H1 (cell line): ENCODE measurements around the gene ZC3H7B.

Experiments used
- CBX8 ChIP-seq: fragments of 300-800, 300-1000 bp; sonication (generic); IDR thresholded peaks from 2 replicates; pipeline ENCODE4 v1.7.1; 2016; ENCODE audit warnings: low read depth, low read length, borderline replicate concordance
- CTCF ChIP-seq, 3 experiments: IDR thresholded peaks; 1 replicate in 2 of 3; 2 replicates in 1 of 3; pipeline versions ENCODE4 v1.5.1 to v1.6.1; 2011; ENCODE audit warnings: low read length in 3 of 3, mild to moderate bottlenecking in 3 of 3, inconsistent platforms in 2 of 3, low read depth in 1 of 3, moderate library complexity in 1 of 3; ENCODE audit not compliant: insufficient read depth in 1 of 3; ENCODE audit errors: control extremely low read depth in 1 of 3
- EZH2 ChIP-seq: fragments of 200-600 bp; sonication (generic); IDR thresholded peaks from 2 replicates; pipeline ENCODE4 v1.7.1; 2012; ENCODE audit warnings: low read depth, mild to moderate bottlenecking, moderate library complexity, low read length, inconsistent platforms; ENCODE audit not compliant: severe bottlenecking
- FOSL1 ChIP-seq: IDR thresholded peaks from 2 replicates; pipeline ENCODE4 v1.6.1; 2011; ENCODE audit warnings: mild to moderate bottlenecking, low read depth, low read length, moderate library complexity; ENCODE audit not compliant: insufficient read depth
- GABPA ChIP-seq: IDR thresholded peaks from 2 replicates; pipeline ENCODE4 v1.6.1; 2011; ENCODE audit warnings: mild to moderate bottlenecking, low read length, moderate library complexity, borderline replicate concordance; ENCODE audit not compliant: insufficient read depth
- HDAC2 ChIP-seq, 2 experiments: fragments of 300-600 bp in 1 of 2; sonication (generic) in 1 of 2; IDR thresholded peaks; 2 replicates each; pipeline ENCODE4 v1.6.1; 2011 to 2012; ENCODE audit warnings: low read depth in 2 of 2, low read length in 2 of 2, mild to moderate bottlenecking in 2 of 2, moderate library complexity in 2 of 2, borderline replicate concordance in 1 of 2, inconsistent platforms in 1 of 2
- POLR2A ChIP-seq, 2 experiments: IDR thresholded peaks; 1 replicate in 1 of 2; 2 replicates in 1 of 2; pipeline ENCODE4 v1.6.1; 2011; ENCODE audit warnings: low read depth in 2 of 2, low read length in 2 of 2, mild to moderate bottlenecking in 2 of 2; ENCODE audit errors: control extremely low read depth in 1 of 2
- POLR2AphosphoS5 ChIP-seq: IDR thresholded peaks from 2 replicates; pipeline ENCODE4 v1.6.1; 2011; ENCODE audit warnings: low read depth, low read length
- RNF2 ChIP-seq: fragments of 200-900, 300-1000 bp; sonication (generic); IDR thresholded peaks from 2 replicates; pipeline ENCODE4 v1.7.1; 2016; ENCODE audit warnings: borderline replicate concordance, low read depth, mild to moderate bottlenecking, antibody characterized with exemption, low read length; ENCODE audit not compliant: poor library complexity, severe bottlenecking; ENCODE audit errors: missing control alignments
- SIX5 ChIP-seq: IDR thresholded peaks from 2 replicates; pipeline ENCODE4 v1.6.1; 2011; ENCODE audit warnings: mild to moderate bottlenecking, low read depth, low read length

- TF ChIP-seq POLR2AphosphoS5 = no peak
- no peak for TF ChIP-seq FOSL1
- TF ChIP-seq CTCF (IDR thresholded peaks at IDR 0.05; ENCODE audit: control extremely low read depth in 1 of 3, insufficient read depth in 1 of 3, low read depth in 1 of 3, low read length in 3 of 3) = no peak
- no peak for TF ChIP-seq GABPA
- TF ChIP-seq RNF2 = no peak
- no peak for TF ChIP-seq SIX5
- no peak for TF ChIP-seq CBX8
- no peak for TF ChIP-seq EZH2
- no peak for TF ChIP-seq HDAC2 (IDR thresholded peaks at IDR 0.05; ENCODE audit: borderline replicate concordance in 1 of 2, low read depth in 2 of 2, low read length in 2 of 2)
- TF ChIP-seq POLR2A (IDR thresholded peaks at IDR 0.05; ENCODE audit: control extremely low read depth in 1 of 2, low read depth in 2 of 2, low read length in 2 of 2) = no peak
Measured at GRCh38 chr22:41394012-41394356, 92.7 kb downstream of the ZC3H7B start.
